GM18507 (cell line): ENCODE results near the gene FNTB.
A peak's percentile ranks its signal among the peaks of the same experiment; 100 is the strongest.

Source experiments
- DNase-seq: peaks from one replicate; pipeline ENCODE4 v3.0.0; 2011; ENCODE audit warnings: low read depth; ENCODE audit not compliant: insufficient read length; ENCODE audit errors: extremely low spot score
- FAIRE-seq: peaks from 2 replicates; lab custom pipeline; 2011; peaks lifted over from hg19 to GRCh38; lab: Jason Lieb, UNC

FNTB gene, protein sequence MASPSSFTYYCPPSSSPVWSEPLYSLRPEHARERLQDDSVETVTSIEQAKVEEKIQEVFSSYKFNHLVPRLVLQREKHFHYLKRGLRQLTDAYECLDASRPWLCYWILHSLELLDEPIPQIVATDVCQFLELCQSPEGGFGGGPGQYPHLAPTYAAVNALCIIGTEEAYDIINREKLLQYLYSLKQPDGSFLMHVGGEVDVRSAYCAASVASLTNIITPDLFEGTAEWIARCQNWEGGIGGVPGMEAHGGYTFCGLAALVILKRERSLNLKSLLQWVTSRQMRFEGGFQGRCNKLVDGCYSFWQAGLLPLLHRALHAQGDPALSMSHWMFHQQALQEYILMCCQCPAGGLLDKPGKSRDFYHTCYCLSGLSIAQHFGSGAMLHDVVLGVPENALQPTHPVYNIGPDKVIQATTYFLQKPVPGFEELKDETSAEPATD

GRCh38 chr14:64986648-64987437 lies at the start of gene FNTB:
Gene FNTB (plus strand): TSS chr14:64986895. CDS start chr14:64986954, 59 bp downstream.
- DNase-seq: peak; percentile 89
- FAIRE-seq: peak; percentile 98

DNA sequence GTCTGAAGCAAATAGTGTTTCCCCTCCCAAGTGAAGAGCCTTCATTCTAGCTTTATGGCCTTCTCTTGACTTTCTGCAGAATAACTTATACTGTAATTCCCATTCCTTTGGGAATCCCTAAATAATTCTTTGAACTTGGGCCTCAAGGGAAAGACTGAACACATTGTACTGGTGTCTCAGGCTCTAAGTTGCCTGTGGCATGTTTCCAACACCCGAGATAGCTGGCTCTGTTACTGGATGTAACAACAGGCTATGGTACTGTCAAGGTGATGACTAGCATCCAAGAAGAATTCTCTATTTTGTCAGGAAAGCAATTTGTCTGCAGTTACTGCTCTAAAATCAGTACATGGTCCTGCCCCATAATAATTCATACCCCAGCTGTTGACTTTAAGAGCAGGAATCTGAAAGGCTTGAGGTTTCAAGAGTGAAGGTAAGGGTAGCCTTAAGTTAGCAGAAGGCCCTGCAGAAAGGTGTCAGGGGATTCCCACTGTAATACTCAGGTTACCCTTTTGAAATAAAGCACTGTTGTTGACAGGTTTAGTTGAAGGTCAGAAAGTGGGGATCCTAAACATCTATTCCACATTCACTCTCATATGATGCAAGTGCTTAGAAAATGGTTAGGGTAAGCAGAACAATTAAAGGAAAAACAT lies 49.4 kb upstream of the FNTB start:
- no peak for DNase-seq
- FAIRE-seq: no peak

DNA sequence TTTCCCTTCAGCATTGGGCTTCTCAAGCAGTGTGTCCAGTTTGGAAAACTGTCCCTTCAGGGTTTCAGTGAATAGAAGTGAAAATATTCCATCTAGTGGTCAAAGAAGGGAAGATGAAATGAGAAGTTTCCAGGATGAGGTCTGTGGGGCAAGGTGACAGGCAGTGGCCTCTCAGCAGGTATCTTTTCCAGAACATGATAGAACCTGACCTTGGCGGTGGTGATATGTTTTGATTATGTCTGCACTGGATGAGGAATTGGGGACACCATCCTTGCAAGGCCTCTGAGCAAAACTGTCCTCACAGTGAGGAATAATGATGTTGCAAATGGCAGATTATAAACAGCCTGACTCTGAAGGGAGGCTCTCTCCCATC lies 48.9 kb upstream of the FNTB start:
- FAIRE-seq (no peak), DNase-seq (no peak)

- FAIRE-seq (no peak), DNase-seq (no peak)
Observed at GRCh38 chr14:64938972-64939816, 47.5 kb upstream of the FNTB start.

DNA sequence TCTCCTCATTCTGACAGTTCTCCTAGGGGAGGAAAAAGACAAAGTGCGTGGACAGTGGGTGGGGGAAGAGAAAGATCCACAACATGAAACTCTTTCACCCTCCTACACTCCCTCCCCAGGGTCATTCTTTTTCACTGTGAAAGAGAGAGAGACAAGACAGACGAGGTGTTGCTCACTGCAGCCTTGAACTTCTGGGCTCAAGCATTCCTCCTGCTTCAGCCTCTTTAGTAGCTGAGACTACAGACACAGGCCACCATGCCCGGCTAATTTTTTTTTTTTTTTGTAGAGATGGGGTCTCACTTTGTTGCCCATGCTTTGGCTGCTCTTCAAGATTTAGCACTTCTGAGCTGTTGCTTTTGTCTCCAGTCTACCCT lies 46.9 kb upstream of the FNTB start:
- no peak for FAIRE-seq
- no peak for DNase-seq

- FAIRE-seq: no peak
- no peak for DNase-seq
Observed at GRCh38 chr14:64940336-64940910, 46.3 kb upstream of the FNTB start.

DNA sequence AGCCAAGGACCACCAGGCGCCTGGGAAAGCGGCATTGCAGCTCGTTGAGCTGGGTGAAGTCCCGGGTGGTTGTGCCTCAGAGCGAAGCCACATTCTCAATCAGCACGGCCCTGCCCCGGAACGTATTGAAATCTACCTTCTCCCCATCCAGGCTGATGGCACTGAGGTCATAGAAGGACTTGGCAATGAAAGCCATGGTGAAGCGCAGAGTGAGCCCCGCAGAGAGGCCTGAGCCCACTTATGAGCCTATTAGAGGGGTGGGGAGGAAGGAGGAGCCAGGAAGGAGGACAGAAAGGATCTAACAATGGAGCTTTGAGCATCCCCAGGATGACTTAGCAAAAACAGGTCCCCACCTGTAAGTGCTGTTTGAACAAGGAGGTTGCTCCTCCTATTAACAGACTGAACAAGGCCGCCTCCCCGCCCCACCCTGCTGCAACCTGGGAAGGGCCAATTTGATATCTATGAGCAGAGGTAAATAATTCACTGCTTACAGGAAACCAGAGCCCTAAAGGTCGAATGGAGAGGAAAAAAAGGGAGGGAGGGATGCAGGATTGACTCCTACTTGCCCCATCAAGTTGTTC lies 44.1 kb upstream of the FNTB start, which contains the start of gene GPX2:
TSS of gene GPX2 (minus strand) at position 215 of the 581 bp plus-strand sequence. CDS start at position 196, 19 bp downstream.
- no peak for DNase-seq
- FAIRE-seq: no peak

DNA sequence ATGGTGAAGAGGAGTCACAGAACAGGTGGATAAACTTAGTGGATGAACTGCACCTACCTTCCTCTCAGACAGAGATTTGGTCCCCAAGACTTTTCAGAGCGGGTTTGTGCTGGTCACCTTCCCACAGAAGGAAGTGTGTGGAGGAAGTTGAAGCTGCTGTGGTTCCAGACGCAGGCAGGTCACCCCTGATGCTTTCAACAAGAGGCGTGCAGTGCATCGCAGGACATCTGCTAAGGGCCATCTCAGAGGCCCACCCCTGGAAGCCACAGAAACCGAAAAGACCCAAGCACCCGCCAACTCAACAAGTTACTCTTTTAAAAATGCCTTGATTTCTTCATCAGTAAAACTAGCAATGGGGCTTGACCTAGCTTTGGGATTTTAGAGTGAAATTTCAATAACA lies 43.1 kb upstream of the FNTB start:
- DNase-seq (no peak), FAIRE-seq (no peak)

- FAIRE-seq (no peak), DNase-seq (no peak)
Observed at GRCh38 chr14:64944041-64944440, 42.7 kb upstream of the FNTB start.

- FAIRE-seq: no peak
- no peak for DNase-seq
Observed at GRCh38 chr14:64944861-64945260, 41.8 kb upstream of the FNTB start.

GRCh38 chr14:64945431-64946178 lies 41.1 kb upstream of the FNTB start:
- DNase-seq: no peak
- FAIRE-seq: no peak

DNA sequence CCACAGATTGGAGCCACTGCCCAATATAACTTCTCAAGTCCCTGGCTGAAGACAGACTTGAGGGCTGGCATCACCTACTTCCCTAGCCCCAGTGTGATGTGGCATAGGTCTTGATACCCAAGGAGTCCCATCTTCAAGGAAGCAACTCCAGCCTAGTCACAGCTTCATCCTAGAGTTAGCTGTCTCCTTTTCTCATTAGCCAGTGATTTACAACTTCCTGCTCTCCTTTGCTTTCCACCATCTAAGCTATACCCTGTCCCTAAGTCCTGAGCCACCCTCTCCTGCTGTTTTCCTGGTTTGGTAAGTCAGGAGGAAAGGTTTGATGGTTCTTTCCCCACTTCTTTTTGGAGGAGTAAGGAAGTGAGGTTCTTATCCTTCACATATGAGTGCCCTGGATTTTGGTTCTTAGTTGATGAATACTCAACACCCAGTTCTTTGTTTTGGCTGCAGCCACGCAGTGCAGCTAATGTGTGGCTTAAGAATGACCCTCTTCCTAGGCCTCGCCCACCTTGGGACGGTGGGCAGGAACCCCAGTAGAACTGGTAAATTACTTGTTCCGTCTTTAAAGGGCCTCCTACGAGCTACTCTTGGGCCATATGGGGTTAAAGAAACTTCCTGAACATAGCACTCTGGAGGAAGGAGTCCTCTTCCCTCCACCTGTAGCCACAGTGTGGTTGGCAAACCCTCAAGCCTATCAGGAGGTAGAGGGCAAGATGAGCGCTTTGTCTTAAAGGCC lies 40.2 kb upstream of the FNTB start:
- FAIRE-seq: no peak
- DNase-seq: no peak

- DNase-seq: no peak
- no peak for FAIRE-seq
Observed at GRCh38 chr14:64947710-64948611, 38.7 kb upstream of the FNTB start.

DNA sequence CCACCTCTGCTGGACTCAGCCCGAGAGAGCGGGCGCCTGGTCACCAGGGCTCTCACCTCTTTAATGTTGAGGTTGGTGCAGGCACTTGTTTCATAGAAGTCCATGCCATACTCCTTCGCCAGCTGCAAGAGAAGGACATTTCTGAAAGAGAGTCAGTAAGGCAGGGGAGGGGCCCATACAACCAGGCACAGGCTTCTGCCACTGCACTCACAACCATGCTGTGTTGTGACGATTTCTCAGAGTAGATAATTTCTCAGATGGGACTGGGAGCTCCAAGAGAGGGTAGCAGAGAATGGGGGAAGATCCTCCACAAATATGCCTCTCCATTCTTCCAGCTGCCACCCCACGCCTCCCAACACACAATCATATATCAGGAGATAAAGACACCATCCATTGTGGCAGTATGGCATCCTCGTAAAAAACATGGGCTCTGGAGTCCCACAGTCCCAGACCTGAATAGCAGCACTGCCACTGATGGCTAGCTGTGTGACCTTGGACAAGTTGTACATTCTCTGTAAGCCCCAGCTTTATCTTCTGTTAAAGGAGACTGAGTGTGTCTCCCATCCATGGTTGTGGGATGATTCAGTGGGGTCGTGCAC lies 38.0 kb upstream of the FNTB start:
- no peak for FAIRE-seq
- no peak for DNase-seq

DNA sequence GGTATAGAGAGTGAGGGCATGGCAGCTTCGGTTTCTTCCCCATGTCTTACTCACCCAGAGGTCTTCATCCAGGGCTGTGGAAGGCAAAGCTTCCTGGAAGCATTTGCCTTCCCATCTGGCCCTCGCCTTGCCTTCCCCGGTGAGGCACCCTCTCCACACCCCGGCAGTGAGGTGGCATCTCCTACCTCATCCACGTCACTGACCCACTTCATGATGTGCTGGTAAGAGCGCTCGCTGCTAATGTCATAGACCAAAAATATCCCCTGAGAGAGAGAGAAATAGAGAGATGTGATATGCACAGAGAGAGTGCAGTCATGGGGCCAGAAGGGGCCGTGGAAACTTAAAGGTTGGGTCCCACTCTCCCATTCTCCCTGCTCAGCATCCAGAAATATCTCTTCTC lies 35.8 kb upstream of the FNTB start:
- DNase-seq (no peak), FAIRE-seq (no peak)

GRCh38 chr14:64951291-64951690 lies 35.4 kb upstream of the FNTB start:
- FAIRE-seq: no peak
- DNase-seq: no peak
